GM19035 (cell line): ENCODE data around the gene BCORL1.
A peak's percentile ranks its signal among the peaks of the same experiment; 100 is the strongest.

Experiments
- ATAC-seq: cut with Tn5 transposase; IDR thresholded peaks from one replicate; pipeline ENCODE4 v1.9.1; 2021; ENCODE audit not compliant: unreplicated experiment

BCORL1 gene, protein sequence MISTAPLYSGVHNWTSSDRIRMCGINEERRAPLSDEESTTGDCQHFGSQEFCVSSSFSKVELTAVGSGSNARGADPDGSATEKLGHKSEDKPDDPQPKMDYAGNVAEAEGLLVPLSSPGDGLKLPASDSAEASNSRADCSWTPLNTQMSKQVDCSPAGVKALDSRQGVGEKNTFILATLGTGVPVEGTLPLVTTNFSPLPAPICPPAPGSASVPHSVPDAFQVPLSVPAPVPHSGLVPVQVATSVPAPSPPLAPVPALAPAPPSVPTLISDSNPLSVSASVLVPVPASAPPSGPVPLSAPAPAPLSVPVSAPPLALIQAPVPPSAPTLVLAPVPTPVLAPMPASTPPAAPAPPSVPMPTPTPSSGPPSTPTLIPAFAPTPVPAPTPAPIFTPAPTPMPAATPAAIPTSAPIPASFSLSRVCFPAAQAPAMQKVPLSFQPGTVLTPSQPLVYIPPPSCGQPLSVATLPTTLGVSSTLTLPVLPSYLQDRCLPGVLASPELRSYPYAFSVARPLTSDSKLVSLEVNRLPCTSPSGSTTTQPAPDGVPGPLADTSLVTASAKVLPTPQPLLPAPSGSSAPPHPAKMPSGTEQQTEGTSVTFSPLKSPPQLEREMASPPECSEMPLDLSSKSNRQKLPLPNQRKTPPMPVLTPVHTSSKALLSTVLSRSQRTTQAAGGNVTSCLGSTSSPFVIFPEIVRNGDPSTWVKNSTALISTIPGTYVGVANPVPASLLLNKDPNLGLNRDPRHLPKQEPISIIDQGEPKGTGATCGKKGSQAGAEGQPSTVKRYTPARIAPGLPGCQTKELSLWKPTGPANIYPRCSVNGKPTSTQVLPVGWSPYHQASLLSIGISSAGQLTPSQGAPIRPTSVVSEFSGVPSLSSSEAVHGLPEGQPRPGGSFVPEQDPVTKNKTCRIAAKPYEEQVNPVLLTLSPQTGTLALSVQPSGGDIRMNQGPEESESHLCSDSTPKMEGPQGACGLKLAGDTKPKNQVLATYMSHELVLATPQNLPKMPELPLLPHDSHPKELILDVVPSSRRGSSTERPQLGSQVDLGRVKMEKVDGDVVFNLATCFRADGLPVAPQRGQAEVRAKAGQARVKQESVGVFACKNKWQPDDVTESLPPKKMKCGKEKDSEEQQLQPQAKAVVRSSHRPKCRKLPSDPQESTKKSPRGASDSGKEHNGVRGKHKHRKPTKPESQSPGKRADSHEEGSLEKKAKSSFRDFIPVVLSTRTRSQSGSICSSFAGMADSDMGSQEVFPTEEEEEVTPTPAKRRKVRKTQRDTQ (N-terminal part only)

DNA sequence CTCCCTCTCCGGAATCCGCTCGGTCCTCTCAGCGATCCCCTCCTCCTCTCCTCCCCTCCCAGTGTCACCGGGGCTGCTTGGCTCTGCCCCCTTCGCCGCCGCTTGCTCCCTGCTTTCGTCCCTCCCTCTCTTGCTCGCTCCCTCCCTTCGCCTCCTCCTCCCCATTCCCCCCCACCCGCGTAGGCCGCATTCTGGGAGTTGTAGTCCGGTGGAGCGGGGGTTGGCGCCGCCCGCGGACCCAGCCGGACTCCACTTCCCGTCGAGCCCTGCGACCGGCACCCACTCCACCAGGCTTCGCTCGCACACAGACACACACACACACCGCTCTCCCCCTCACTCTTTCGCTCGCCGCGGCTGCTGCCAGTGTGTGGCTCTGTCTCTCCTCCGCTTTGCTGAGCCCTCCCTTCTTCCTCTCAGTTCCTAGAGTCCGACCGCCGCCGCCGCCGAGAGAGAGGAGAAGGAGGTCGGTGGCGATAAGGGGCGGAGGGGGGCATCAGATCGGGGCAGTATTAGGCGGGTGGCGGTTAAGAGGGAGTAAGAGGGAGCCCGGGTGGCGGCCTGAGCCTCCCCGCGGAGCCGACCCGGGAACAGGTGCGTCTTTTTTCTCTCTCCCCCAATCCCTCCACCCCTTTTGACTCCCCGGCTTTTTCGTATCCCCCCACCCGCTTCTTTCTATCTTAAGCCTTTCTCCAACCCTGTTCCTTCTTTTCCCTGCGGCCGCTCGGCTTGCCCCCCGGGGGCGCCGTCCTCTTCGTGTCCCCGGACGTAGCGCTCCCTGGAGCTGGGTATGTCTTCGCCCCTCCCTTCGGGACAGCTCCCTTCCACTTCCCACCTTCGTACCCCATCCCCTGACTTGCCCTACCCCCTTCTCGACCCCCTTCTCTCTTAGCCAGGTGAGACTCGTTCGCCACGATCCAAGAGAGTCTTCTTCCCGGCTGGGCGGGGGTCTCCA, at the start of gene BCORL1:
Gene BCORL1, plus strand, starts transcription at position 336 of the 952 bp plus-strand sequence. CDS start 22,597 bp downstream, outside the sequence.
- peak; percentile 89 for ATAC-seq

DNA sequence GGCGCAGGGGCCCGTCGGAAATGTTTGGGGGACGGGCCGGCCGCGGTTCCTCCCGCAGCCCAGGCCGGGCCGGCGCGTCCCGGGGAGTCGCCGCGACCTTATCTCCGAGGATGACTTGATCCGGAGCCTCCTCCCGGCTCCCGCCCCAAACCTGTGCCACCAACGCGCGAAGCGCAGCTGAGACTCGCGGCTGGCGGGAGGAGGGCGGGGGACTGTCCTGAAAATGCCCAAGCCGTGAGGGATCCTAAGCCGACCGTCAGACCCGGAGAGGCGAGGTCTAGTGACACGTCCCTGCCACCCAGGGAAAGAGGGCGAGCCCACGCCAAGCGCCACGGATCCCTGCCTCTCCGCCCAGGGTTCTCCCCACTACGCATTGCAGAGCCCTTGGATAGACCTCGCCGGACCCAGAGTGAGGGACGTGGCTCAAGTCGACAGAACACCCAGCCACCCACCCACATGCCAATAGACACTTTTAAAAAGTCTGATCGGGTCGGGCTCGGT, 49.6 kb upstream of the BCORL1 start:
- ATAC-seq = peak; percentile 7

DNA sequence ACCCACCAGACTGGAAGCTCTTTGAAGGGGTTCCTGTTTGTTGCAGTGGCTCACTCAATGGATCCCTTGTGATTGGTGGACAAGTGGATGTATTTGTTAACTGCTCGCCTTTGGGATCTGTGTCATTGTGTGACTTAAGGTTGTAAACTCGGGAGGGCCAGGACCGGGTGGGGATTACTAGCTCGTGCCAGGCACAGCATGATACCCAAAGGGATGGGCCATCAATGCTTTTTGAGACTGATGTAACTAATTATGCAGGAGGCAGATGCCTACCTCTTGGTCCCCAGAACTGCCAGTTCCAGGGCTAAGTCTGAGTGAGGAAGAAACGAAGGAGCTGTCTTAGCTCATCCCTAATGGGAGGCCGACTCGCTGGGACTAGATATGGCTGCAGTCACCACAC, 48.7 kb upstream of the BCORL1 start:
- ATAC-seq = no peak

- no peak for ATAC-seq
These were observed 48.0 kb upstream of the BCORL1 start for GRCh38 chrX:129934461-129934860.

DNA sequence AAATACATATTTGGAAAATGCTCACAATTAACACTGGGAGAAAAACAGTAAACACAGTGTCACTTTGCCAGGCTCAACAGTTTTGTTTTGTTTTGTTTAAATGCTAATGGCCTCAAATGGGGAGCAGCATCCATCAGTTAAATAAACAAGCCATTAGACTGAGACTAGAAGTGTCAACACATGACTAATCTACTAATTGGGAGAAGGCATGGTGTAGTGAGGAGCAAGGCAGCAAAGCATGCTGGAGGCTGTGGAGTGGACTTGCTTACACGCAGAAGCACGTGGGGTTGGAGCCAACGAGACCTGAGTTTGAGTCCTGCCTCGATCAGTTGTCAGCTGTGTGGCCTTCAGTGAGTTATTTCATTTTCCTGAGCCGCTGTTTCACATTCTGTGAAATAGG, 47.5 kb upstream of the BCORL1 start:
- ATAC-seq = no peak

DNA sequence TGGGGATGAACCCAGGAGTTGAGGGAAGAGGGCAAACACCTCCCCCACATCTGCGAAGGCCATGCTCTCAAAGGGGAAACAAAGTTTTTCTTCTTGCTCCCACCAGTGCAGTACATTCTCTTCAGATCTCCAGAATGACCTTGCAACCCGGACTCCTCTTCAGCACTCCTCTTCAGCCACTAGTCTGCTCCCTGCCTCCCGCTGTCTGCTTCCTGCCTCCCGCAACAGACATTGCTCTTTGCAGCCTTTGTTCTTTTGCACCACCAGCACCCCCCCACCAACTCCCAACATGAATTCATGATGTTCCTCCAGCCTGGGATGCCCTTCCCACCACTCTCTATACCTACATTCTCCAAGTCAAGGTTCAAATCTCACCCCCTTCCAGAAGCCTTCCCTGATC, 44.4 kb upstream of the BCORL1 start:
- ATAC-seq = no peak

DNA sequence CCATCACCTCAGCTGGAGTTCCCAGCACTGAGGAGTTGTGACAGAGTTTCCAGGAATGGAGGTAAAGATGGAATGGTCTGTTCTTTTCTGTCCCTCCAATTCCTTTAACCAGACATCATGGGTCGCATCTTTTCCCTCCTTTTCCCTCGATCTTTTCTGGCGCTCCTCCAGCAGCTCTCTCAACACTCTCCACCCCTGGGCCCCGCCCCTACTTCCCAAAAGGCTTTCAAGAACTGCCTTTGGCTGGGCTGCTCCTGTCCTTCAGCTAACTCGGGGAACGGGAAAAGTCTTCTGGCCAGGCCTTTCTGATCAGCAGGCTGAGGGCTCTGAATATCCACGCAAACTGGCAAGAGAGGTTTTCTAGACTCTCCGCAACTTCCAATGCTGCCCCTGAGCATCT, 42.4 kb upstream of the BCORL1 start:
- no peak for ATAC-seq

GRCh38 chrX:129940721-129941120, 41.7 kb upstream of the BCORL1 start:
- no peak for ATAC-seq

DNA sequence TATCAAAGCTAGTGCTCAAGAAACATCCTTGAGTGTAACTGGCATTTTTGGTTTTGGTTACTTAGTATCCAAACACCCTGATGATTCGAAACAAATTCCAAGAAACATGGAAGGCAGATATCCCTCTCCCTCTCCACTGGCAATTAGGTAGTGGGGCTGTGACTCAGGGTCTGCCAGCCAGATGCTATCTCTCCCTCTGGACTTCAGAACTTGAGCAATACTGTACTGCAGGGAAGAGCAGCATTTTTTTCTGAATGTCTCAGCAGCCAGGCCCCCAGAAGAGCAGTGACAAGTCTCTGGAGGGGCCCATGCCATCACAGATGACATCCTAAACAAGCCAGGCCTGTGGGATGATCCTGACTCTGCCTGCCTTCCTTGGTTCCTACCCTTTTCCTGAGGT, 37.3 kb upstream of the BCORL1 start:
- ATAC-seq = no peak

DNA sequence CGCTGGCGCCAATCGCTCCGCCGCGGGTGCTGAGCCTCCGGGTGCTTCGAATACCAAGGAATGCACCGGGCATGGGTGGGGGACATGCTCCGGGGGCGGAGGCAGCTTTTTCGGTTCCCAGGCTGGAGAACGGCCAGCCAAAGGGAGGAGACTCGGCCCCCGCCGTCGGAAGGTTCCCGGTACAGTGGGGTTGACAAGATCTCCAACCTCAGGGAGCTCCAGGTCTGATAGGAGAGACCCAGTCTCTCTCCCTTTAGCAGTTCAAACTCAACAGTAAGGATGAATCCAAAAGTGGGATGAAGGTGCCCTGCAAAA, 29.1 kb upstream of the BCORL1 start:
- ATAC-seq = no peak

DNA sequence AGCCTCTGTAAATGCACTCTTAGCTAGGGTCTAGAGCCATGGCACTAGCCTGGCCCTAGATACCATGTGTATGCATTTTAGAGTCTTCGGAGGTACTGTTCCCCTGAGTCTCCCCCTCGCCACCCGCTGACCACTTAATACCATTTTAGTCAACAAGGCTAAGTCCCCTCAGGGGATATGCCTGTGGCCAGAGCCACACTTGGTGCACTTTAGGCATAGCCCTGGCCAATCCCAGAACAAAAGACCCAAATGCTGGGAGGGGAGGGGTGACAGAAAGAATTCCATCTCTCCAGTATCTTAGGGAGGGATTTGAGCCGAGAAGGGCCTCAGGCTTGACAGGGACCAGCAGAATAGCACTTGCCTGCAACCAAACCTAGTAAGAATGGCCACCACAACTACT, 28.6 kb upstream of the BCORL1 start:
- ATAC-seq = no peak

DNA sequence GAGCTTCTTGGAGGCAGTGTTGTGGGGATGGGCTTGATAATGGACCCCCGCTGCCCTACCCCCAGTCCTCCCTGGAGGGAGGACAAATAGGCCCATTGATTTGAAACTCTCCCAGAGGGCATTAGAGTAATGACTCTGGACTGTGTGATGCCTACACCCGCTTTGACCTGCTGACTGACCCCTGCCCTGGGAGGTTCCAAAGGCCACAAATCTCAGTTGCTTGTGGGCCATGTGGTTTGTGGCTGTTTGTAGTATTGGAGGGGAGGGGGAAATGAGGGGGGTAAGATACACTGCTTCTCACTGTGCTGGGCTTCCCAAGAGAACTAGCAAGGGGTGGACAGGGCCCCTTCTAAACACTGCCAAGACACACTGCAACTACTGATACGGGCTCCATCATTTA, 27.6 kb upstream of the BCORL1 start:
- no peak for ATAC-seq

DNA sequence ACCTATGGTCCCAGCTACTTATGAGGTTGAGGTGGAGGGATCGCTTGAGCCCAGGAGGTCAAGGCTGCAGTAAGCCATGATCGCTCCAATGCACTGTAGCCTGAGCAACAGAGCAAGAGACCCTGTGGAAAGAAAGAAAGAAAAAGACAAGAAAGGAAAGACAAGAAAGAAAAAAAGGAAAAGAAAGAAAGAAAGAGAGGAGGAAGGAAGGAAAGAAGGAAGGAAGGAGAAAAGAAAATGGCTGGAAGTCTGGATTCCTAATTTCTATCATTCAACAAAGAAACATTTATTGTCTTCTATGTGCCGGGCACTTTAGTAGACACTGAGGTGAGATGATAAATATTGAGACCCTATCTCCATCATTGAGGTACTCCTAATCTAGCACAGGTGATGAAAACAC, 26.8 kb upstream of the BCORL1 start:
- ATAC-seq = no peak

GRCh38 chrX:129956145-129956544, 26.3 kb upstream of the BCORL1 start:
- ATAC-seq = no peak

DNA sequence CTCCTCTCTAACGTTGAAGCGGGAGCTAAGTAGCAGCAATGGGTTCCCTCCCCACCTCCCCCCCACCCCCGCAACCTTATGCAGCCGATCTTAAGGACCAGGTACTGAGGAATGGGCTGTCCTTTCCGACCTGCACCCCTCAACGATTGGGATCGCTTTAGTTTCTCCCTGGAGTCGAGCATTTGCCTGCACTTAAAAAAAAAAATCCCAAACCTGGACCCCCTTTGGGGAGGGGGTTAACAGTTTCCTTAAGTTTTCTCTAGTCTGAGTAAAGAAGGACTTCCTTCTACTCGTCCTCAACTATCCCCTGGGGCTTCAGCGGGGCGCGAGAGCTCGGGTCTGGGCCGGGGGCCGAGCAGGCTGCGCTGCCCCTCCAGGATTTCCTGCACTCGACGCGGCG, 25.7 kb upstream of the BCORL1 start:
- no peak for ATAC-seq

DNA sequence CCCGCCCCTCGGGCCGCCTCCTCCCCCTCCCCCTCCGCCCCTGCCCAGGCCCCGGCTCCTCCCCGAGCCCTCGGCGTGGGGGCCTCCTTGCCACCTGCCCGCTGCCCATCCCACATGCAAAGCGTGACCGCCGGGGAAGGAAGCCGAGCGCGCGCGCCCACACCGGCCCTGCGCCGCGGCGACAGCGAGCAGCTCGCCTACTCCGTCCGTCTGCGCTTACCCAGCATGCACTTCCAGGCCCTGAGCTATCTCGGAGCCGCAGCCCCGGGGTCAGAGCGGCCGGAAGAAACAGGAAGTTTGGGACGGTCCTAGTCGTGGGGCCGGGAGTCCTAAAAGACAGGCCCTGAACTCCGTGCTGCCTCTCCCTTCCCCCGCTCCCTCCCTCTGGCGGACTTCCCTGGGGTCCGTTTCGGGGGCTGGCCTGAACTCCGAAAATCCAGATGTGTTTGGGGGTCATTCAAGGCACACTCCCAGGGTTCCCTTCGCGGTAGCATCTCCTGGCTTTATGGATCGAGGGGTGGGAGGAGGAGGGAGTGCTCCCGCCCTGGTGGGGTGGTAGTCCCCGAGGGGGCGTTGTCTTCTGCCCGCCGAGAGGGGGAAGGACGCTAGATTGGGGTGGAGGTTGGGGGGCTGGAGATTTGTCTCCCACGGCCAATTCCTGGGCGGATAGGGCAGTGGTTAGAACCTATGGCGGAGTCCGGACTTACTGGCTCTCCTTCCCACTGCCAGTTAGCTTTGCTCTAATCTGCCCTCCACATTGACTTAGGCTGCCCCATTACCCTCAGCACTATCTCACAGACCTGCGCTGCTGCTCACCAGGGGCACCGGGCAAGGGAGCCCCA, 25.0 kb upstream of the BCORL1 start:
- ATAC-seq = peak; percentile 58

DNA sequence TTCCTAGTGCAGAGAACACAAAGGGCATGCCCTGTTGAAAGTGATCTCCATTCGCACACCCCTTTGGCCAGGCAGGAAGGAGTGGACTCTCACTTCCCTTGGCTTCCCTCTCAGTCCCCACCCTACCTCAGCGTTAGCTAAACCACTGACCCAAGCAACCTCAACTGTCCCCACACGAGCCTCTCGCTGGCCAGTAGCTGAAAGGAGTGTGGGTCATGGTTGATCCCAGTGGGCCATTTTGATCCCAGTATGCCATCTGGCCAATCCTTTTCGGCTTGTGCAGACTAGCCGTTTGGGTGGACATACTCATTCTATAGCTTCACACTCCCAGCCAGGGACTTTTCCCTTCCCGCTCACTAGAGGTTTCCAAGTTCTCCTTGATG, 24.4 kb upstream of the BCORL1 start:
- ATAC-seq = no peak

GRCh38 chrX:129958814-129959492, 23.5 kb upstream of the BCORL1 start:
- no peak for ATAC-seq

DNA sequence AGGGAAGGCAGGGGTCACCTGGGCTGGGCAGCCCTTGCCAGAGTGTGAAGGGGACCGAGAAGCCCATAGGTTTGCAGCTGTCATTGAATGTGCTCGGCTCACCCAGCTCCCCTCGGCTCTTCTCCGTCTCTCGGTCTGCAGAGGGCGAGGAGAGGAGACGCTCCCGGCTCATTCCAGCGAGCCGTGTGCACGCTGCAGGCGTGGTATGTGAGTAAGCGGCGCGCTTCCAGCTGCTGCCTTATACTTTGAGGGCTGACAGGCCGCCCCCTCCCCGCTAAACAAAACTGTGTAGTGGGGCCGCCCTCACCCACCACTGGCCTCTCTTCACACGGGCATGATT, 23.0 kb upstream of the BCORL1 start:
- ATAC-seq = no peak
